Stimulated activated CD4-positive, alpha-beta T cell treated with anti-CD3 and anti-CD28 coated beads, Interleukin-1b, Interleukin-23, amount 100 ng/mL, for 48 hours (primary cell): ENCODE measurements around the gene OR2W3.

Source experiments
- DNase-seq: peaks from one replicate; pipeline ENCODE4 v3.0.0-alpha.2; 2020

Gene OR2W3

DNA sequence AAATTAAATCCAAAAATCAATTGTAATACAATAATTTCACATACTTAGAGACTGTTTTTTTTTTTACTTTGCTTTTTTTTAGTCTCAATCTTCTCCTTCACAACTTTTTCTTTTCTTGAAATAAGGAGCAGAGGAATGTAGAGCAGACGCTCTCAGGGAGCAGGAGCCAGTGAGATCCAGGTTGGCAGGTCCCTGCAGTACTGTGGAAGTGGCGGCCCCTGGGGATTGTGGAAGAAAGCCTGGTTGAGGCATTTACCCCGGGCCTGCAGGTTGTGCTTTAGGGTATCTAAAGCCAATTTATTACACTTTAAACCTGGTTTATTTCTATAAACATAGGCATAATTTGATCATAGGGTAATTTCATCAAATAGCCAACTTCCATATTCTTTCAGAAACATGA lies 28.6 kb downstream of the OR2W3 start:
- DNase-seq = no peak

DNA sequence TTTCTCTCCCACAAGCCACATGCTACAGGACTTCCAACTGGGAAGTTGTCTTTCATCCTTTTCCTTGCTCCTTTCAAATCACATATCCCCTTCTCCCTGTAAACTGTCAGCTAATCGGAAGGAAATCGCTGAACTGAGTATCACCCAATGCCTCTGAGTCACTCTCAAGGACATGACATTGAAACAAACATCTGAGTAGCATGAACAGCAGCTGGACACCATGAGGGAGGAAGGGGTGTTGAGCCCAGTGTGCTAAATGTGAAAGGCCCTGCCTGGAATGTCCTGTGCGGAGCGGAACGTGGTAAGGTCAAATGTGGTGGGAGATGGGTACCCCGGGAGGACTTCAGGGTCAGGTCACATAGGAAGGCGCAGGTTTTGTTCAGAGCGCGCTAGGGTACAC lies 29.5 kb downstream of the OR2W3 start, which contains the start of gene OR2AJ1:
OR2AJ1 (plus strand) TSS at position 22 of the 400 bp plus-strand sequence. CDS start 8,880 bp downstream, outside the sequence.
- DNase-seq = no peak

- no peak for DNase-seq
Measured at GRCh38 chr1:247933989-247934388, 38.6 kb downstream of the OR2W3 start.

DNA sequence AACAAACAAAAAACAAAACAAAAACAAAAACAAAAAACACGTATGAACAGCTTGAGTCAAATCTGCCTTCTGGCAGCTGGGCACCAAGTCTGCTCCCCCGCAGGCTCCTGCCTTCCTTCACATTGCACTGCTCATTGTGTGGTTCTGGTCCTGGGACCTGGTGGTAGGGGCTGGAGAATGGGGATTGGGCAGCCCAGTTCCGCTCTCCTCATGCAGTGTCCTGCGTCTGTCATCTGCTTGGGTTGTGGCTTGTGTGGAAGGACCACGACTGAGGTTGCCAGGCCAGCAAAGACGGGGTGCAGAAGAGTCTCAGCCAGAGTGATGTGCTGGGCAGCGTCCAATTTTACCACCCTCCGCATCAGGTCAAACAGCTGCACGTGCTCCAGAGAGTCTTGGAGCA lies 40.4 kb downstream of the OR2W3 start:
- DNase-seq = no peak

DNA sequence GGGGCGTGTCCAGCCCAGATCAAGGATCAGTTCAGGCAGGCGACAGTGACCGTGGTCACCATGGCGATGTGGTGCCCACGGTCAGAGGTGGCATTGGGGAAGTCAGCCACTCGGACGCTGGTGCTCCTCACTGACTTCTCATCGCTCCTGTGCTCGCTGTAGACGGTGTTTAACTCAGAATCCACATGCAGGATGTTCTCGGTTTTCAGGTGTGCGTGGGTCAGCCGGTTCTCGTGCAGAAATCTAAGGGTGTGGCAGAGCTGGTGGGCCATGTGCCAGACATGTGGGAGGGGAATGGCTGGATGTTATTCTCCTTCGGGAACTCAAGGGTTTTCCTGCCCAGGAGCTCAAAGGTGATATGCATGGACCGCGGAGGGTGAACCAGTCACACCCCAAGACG lies 41.0 kb downstream of the OR2W3 start:
- no peak for DNase-seq

DNA sequence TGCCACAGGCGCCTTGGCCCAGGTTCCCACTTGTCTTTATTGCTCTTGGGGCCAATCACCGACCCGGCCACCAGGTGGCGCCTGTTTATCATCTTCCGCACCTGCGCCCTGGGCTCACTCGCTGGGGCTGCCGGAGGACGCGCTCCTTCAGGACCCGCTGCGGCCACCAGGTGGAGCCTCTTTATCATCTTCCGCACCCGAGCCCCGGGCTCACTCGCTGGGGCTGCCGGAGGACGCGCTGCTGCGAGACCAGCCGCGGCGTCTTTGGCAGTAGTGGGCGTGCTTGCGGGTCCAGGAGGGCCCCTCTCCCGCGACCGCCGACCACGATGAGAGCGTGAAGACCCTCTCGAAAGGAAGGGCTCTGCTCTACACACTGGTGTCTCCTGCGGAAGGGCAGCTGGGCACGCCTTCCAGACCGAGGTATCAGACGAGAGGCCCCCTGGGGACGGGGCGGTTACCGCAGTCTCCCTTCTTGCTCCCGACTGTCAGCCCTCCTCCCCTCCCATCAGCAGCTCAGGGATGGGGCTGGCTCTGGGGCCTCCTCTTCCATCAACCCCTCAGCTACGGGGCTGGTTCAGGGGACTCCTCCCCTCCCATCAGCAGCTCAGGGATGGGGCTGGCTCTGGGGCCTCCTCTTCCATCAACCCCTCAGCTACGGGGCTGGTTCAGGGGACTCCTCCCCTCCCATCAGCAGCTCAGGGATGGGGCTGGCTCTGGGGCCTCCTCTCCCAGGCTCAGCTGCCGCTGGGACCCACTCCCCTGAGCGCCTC lies 41.8 kb downstream of the OR2W3 start:
- peak; percentile 95 for DNase-seq

DNA sequence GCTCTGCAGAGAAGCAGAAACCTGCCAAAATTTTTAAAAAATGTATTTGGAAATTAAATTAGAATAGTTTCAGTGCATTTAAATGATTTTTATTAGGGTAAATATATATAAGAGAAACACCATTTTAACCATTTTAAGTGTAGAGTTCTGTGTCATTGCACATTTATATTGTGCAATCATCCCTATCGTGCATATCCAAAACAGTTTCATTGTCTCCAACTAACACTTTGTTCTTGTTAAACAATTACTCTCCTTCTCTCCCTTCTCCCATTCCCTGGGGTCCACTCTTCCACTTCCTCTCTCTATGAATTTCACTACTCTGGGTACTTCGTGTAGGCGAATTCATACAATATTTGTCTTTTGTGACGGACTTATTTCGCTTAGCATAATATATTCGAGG lies 47.2 kb downstream of the OR2W3 start:
- DNase-seq = no peak
